NCI-H2196 treated with DMSO at 0.1 percent for 48 hours (cell line): ENCODE data around the gene FLT1.

ENCODE experiments used
- DNase-seq: peaks from one replicate; lab custom pipeline; 2025; ENCODE audit not compliant: unreplicated experiment; lab: John Stamatoyannopoulos, UW

The FLT1 gene, protein sequence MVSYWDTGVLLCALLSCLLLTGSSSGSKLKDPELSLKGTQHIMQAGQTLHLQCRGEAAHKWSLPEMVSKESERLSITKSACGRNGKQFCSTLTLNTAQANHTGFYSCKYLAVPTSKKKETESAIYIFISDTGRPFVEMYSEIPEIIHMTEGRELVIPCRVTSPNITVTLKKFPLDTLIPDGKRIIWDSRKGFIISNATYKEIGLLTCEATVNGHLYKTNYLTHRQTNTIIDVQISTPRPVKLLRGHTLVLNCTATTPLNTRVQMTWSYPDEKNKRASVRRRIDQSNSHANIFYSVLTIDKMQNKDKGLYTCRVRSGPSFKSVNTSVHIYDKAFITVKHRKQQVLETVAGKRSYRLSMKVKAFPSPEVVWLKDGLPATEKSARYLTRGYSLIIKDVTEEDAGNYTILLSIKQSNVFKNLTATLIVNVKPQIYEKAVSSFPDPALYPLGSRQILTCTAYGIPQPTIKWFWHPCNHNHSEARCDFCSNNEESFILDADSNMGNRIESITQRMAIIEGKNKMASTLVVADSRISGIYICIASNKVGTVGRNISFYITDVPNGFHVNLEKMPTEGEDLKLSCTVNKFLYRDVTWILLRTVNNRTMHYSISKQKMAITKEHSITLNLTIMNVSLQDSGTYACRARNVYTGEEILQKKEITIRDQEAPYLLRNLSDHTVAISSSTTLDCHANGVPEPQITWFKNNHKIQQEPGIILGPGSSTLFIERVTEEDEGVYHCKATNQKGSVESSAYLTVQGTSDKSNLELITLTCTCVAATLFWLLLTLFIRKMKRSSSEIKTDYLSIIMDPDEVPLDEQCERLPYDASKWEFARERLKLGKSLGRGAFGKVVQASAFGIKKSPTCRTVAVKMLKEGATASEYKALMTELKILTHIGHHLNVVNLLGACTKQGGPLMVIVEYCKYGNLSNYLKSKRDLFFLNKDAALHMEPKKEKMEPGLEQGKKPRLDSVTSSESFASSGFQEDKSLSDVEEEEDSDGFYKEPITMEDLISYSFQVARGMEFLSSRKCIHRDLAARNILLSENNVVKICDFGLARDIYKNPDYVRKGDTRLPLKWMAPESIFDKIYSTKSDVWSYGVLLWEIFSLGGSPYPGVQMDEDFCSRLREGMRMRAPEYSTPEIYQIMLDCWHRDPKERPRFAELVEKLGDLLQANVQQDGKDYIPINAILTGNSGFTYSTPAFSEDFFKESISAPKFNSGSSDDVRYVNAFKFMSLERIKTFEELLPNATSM (N-terminal part only)

DNA sequence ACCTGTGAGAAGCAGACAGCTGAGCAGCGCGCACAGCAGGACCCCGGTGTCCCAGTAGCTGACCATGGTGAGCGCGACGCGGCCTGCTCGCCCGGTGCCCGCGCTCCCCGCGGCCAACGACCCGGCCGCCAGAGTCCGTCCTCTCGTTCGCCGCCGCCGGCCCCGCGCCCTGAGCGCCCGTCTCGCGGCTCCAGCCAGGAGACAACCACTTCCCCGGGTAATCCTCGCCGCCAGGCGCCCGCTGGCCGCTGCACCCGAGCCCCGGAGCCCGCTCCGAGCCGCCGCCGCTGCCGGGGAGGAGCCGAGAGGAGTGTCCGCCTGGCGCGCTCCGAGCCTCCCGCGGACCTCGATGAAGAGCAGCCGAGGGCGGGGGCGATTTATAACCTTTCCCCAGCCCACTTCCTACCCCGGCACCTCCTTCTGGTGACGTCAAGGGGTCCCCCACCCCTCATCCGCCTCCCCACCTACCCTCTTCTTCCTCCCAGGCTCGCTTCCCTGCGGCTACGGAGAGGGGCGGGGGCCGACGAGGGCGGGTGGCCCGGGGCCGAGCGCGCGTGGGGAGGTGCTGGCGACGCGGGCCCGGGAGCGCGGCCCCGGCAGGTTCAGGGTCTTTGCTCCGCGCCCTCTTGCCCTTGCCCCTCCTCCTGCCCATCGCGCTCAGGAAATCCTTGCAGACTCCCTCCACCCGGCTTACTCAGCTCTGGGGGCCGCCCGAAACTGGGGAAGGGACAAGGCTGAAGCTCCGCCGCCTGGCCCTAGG lies at the start of gene FLT1:
Gene FLT1 (minus strand): TSS at position 351 of the 760 bp plus-strand sequence. CDS start 285 bp downstream, at position 66.
- no peak for DNase-seq

DNA sequence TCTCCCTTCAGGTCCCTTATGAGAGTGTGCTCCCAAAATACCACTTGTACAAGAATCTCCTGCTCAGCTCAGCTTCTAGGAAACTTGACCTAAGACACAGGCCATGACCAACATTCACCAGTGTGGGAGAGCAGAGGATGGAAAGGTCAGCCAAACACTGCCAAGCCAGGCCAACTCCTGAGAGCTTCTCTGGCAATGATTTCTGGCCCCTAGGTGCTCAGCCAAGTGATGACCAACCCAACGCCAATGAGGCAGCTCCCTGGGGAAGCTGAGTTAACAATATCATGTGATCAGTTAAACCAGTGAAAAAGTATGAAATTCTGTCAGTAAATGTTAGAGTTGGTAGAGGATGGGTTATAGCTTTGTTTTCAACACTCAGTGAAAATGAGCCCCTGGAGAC lies 49.1 kb upstream of the FLT1 start:
- no peak for DNase-seq

DNA sequence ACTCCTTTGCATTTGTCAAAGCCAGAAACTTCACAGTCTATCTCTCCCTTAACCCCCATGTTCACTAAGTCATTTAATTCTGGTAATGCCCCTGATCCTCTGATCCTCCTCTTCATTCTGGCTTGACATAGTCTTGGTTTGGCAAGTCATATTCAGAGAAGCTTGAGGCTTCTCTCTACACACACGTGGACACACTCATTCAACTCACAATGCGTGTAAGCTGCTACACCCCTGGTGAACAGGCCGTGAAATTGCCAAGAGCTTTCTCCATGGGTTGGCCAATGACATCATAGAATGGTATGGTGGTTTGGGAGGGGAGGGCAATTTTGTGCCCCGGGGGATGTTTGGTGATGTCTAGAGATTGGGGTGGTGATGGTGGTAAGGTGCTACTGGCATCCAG lies 47.9 kb upstream of the FLT1 start:
- no peak for DNase-seq

DNA sequence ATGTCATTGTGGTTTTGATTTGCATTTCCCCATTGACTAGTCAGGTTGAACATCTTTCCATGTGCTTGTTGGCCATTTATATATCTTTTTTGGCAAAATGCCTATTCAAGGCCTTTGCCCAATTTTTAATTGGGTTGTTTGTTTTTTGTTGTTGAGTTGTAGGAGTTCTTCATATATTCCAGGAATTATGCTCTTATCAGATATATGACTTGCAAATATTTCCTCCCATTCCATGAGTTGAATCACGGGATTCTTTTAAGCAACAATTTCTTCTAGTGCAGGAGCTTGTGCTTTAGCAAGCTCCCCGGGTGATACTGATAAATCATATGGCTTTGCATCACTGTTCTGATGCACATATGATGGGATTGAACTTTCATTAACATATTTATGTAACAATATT lies 47.0 kb upstream of the FLT1 start:
- no peak for DNase-seq

DNA sequence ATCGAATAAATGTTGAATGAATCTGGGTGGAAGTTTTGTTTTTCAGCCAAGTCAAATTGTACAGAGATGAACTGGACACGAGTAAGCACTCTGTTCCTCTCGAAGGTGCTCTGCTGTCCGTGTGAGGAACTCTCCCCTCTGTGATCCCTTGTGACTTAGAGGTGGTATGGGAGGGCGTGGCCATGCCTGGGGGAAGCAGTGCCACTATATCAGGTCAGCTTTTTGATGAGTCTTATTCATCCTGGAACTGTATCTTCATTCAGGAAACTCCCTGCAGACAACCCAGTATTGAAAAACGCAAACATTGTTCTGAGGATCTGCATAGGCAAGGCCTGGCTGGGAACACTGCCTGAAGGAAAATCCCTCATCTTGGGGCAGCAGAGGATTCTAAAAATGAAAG lies 45.7 kb upstream of the FLT1 start:
- no peak for DNase-seq

DNA sequence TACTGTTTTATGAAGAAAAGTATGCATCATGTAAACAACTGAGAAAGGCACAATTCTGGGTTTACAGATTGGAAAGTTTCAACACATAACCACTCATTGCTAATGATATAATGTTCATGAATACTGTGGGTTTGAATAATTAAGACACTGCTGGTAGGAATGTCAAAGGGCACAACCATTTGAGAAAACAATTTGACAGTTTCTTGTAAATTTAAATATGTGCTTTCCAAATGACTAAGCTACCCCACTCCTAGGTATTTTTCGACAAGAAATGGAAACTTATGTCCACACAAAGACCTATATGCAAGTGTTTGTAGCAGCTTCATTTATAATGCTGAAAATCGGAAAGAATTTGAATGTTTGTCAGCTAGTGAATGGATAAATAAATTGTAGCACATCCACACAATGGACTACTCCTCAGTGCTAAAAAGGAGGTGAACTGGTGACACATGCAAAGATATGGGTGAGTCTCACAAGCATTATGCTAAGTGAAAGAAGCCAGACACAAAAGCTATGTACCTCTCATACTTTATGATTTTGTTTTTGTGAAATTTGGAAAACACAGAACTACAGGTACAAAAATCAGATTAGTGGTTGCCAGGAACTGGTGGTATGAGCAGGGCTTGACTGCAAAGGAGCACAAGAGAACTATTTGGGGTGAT lies 44.8 kb upstream of the FLT1 start:
- no peak for DNase-seq

DNA sequence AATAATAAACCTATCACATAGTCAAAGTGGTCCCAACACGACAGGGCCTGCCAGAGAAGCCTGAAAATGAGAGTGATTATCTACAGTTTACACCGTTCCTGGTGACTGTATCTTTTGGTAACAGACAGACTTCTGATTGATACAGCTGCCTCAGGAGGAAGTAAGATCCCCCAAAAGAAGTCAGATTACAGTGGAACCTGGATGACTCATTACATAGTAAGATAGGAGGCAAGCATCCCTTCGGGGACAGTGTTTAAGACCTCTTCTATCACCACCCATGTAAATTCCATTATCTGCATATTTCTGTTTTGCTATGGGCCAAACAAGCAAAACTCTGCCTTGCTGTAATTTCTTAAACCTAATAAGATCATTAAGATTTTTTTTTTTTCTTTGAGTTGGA lies 44.0 kb upstream of the FLT1 start:
- no peak for DNase-seq

DNA sequence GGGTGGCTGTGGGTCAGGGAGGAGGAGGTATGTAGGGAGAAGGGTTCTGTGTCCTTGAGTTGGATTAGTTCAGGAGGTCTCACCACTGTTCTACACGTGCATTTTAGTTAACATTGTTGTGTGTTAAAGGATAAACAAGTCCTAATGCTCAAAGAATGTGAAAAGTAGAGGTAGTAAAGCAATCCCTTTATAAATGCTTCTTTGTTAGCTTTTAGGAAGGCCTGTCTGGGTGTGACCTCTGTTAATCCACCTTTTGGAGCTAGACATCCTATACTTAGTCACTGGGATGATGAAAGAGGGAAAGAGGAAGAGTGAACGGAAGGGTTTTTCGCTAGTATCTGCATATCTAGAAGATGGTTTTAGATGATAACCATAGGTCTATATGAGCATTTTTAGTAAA lies 42.2 kb upstream of the FLT1 start:
- no peak for DNase-seq

DNA sequence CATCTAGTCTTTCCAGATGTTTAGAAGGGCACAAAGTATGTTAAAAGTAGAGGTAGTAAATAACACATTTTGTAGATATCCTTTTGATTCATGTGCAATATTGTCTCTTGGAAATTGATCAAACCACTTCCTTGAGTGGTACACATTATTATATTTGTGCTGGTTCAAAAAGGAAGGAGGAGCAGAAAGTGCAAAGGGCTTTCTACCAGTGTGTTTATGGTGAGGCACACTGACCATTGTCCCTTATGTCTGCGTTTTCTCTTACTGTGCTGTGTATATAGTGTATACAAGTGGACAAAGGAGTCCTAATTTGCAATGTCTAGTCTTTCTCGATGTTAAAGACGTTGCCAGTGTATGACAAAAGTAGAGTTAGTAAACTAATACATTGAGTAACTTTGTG lies 41.4 kb upstream of the FLT1 start:
- no peak for DNase-seq

DNA sequence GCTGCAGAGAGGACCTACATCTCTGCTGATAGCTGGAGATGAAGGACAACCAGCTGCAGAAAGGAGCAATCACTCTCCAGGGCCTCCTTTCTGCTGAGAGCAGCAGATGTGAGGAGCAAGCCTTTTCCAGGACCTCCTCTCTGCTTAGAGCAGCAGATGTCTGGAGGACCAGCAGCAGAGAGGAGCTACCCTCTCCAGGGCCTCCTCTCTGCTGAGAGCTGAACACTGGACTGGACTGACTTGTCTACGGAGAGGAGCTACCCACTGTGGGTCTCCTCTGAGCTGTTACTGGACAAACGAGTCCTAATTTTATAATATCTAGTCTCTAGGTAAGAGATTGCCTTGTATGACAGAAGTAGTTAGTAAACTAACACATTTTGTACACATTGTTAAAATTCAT lies 40.8 kb upstream of the FLT1 start:
- DNase-seq, result no peak

DNA sequence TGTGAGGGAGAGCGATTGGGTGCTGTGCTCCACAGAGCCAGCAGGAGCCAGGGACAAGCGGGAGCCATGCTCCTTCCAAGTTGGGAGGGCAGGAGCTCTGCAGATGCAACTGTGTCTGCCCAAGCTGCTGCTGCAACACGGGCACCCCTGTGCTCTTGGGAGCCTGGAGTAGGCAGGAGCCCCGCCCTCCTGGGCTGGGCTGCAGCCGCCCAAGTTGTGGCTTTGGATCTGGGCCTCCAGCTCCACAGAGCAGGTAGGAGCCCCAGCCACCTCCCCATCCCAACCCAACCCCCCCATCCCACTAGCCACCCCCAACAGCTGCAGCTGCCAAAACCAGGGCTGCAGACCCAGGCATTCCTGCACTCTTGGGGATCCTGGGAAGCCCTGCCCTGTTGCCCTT lies 39.9 kb upstream of the FLT1 start:
- DNase-seq, result no peak

DNA sequence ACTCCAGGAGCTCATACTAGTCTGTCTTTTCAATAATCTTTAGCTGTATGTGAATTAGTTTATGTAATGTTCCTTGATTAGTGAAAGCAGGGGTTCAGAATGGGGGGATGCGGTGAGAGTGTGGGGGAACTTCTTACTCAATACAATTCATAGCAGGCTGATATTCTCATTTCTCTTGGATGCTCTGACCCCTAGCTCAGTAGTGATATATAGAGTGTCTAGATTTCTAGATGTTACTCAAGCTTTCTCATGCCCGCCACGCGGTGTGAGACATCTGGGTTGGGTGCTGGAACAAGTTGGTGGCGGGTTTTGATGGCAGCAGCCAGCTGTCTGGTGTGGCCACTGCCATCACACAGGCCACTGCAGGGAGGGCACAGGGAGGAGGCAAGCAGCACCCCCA lies 39.3 kb upstream of the FLT1 start:
- no peak for DNase-seq

DNA sequence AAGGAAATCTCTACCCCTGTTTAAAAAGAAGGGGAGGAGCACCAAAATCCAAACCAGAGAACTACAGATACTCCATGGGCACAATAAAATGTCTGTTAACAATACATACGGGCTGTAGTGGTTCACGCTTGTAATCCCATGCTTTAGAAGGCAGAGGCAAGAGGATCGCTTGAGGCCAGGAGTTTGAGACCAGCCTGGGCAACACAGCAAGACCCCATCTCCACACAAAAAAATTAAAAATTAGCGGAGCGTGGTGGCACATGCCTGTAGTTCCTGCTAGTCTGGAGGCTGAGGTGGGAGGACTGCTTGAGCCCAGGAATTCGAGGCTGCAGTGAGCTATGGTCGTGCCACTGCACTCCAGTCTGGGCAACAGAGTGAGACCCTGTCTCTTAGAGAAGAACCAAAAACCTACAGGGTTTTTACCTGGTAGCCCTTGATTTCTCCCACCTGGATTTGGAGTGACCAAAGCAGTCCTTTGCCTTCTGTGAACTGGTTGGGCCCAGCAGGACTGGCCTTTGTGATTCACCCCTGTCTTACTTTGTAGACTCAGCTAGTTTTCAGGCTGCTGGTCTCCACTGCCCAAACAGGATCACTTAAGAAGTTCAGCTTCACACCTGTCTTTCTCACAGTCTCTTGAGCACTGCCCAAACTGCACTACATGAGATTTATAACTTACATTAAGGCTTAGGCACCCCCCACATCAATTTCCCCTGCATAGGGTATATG lies 38.7 kb upstream of the FLT1 start:
- no peak for DNase-seq

DNA sequence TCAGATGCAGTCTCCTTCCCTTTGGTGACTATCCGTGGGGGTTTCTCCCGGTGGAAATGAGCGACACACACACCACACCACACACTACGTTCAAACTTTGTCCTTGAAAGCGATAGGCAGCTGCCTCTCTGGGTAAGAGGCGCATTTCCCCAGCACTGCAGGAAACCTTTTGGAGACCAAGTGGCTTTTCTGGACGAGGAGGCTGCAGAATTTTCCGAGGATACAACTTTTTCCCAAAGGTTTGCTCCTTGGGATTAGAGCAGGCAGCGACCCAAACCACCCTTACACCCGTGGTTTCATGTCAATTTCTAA lies 38.2 kb upstream of the FLT1 start:
- no peak for DNase-seq

DNA sequence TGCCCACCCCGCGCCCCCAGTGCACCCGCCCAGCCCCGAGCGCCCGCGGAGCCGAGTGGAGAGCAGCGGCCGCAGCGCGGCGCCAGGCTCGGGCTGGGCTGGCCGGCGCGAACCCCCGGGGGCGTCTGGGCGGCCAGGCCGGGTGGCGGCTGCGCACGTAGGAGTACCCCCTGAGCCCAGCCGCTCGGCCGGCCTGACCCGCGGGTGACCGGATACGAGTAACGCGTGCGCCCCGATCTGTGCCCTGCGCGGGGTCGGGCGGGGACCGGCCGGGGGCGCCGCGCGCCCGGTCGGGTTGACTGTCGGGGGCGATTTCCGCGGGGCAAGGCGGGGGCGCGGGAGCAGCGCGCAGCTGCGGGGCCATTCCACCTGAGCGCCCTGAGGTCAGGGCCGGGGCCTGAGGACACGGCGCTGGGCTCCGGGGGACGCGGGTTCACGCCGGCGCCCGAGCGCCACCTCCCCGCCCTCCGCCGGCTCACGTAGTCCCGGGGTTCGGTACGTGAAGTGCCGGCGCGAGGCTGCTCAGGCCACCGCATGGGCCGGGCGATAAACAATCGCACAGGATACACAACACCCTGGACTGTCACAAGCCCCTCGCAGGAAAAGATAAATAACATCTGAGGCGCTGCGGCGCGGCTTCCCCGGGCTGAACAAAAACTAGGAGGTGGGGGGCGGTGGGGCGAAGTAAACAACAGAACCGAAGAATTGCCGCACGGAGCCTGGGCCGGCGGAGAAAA lies 37.6 kb upstream of the FLT1 start:
- DNase-seq, result no peak

DNA sequence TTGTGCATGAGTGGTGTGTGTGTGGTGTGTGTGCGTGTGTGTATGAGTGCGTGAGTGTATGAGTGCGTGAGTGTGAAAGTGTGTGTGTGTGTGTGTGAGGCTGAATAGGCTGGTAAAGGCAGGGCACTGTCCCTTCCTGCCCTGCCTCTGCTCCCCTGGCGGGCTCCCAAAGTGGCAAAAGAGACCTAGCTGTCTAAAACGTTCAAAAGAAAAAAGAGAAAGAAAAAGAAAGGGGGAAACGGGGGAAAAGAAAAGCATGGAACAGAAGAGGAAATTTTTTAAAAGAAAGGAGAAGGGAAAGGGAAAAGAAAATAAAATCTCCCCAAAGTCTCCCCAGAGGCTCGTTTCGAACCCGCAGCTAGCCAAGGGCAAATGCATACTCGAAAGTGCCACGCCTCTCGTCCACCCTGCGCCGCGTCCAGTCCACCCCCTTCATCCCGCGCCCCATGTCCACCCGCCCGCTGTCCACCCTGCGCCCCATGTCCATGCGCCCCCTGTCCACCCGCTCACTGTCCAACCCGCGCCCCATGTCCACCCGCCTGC lies 37.0 kb upstream of the FLT1 start:
- no peak for DNase-seq

DNA sequence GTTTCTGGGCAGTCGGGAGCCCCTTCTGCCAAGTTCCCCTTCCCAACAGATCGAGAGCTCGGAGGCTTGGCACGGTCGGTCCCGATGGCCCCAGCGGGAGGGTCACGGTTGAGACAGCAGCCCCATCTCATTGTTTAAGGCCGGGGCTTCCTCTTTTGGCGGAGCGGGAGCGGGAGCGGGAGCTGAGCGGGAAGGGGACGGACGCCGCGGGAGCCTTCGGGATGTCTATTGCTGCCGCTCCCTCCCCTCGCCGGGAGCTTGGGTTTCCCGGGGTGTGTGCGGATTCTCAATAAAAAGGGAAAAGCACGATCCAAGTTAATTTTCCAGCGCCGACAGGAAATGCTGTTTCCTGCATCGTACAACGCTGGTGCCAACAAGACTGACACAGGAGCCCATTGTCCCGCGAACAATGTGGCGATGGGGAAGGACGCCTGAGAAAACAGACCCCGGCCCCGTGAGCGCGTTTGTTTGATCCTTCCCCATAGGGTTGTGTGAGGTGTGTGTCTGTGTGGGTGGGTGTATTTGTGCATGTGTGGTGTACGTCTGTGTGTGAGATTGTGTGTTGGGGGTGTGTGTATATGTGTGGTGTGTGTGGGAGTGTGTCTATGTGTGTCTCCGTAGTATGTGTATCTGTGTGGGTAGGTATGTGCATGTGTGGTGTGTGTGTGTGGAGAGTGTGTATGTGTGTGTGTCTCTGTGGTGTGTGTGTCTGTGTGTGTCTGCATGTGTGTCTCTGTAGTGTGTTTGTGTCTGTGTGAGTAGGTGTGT lies 36.3 kb upstream of the FLT1 start:
- DNase-seq, result no peak

DNA sequence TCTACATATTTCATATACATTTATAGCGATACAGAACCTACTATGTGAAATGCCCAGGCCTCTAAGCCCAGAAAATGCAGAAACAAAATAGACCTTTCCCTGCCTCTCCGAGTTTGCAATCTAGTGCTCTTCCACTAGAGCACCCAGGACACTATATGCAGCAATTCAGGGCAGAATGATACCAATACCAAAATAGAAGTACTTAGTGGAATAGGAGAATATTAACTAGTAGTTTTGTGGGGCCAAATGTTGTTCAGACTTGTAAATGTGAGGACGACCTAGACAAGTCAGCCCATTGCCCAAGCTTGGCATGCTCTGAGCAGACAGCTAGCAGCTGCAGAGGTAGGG lies 35.8 kb upstream of the FLT1 start:
- DNase-seq, result peak; percentile 3
